K562 (cell line): Measurements from ENCODE around the gene CD300LD. TPM values are rescaled to one million over a fixed set of nuclear protein-coding genes. Genes with fewer than 3 reads are reported as not detected.

Experiments
- ATAC-seq: fragments of 200-7000 bp; cut with Tn5 transposase; 3 replicates; pipeline ENCODE4 v1.9.1; 2020; ENCODE audit warnings: moderate library complexity
- BruUV-seq: library from RNA; stranded (reverse); fragments of 400-500 nt; replicated peaks from 2 replicates; lab custom pipeline; 2021; lab: Mats Ljungman, UMichigan
- CTCF ChIA-PET: fragments of 300-600 bp; formaldehyde crosslinking; extraction: SDS; loops from one replicate; lab custom pipeline; 2021; ENCODE audit warnings: low intra/inter-chr PET ratio; lab: Yijun Ruan, JAX
- POLR2A ChIA-PET: fragments of 300-600, 350-650 bp; sonication (Branson Sonifier 250); formaldehyde crosslinking; extraction: SDS; loops from one replicate; lab custom pipeline; 2021; ENCODE audit warnings: antibody characterized with exemption, inconsistent platforms; lab: Yijun Ruan, JAX
- DNase-seq, 4 experiments: peaks; one replicate each; pipeline versions ENCODE4 v3.0.0 to v3.0.0-alpha.2; 2011 to 2018; ENCODE audit warnings: low spot score in 3 of 4, mixed read lengths in 3 of 4; ENCODE audit errors: extremely low read depth in 1 of 4
- FAIRE-seq: peaks from 2 replicates; lab custom pipeline; 2011; peaks lifted over from hg19 to GRCh38; lab: Jason Lieb, UNC
- H2AFZ ChIP-seq: 2 replicates; pipeline ENCODE4 v1.6.0; 2011; ENCODE audit warnings: low read depth, low read length, control low read depth, inconsistent platforms
- H3K27ac ChIP-seq: fragments of 200-600 bp; 3 replicates; pipeline ENCODE4 v1.8.0; 2011; ENCODE audit warnings: low read depth, mild to moderate bottlenecking, control low read depth, inconsistent platforms, low read length, moderate library complexity, mixed read lengths; ENCODE audit errors: extremely low read depth
- H3K27me3 ChIP-seq, 2 experiments: fragments of 300-600 bp in 1 of 2; 2 replicates in 1 of 2; 3 replicates in 1 of 2; pipeline versions ENCODE4 v1.6.0 to v1.8.0; 2011; ENCODE audit warnings: inconsistent platforms in 2 of 2, low read length in 2 of 2, mild to moderate bottlenecking in 1 of 2, mixed read lengths in 1 of 2, moderate library complexity in 1 of 2; ENCODE audit not compliant: control insufficient read depth in 2 of 2, insufficient read depth in 2 of 2
- H3K36me3 ChIP-seq: fragments of 300-600 bp; 3 replicates; pipeline ENCODE4 v1.8.0; 2011; ENCODE audit warnings: mild to moderate bottlenecking, low read length, inconsistent platforms; ENCODE audit not compliant: control insufficient read depth, insufficient read depth
- H3K4me1 ChIP-seq, 2 experiments: fragments of 200-600 bp in 1 of 2; replicated peaks in 1 of 2; 2 replicates in 1 of 2; 3 replicates in 1 of 2; pipeline versions ENCODE4 v1.5.1 to v1.8.0; 2011; ENCODE audit warnings: inconsistent platforms in 2 of 2, low read length in 2 of 2, mild to moderate bottlenecking in 1 of 2, mixed read lengths in 1 of 2, moderate library complexity in 1 of 2; ENCODE audit not compliant: control insufficient read depth in 2 of 2, insufficient read depth in 2 of 2
- H3K4me2 ChIP-seq: 2 replicates; pipeline ENCODE4 v1.6.1; 2011; ENCODE audit warnings: low read length, control low read depth, inconsistent platforms, mixed read lengths; ENCODE audit not compliant: insufficient read depth
- H3K4me3 ChIP-seq: fragments of 200-600 bp; sonication (generic), shearing (Covaris generic); 2 replicates; pipeline ENCODE4 v1.5.1; 2016; ENCODE audit warnings: control low read depth, inconsistent platforms
- H3K79me2 ChIP-seq: fragments of 200-600 bp; 3 replicates; pipeline ENCODE4 v1.8.0; 2011; ENCODE audit warnings: low read length, inconsistent platforms; ENCODE audit not compliant: control insufficient read depth, insufficient read depth
- H3K9ac ChIP-seq, 2 experiments: 2 replicates each; pipeline versions ENCODE4 v1.6.0 to v1.6.1; 2011; ENCODE audit warnings: low read depth in 2 of 2, low read length in 2 of 2, control low read depth in 1 of 2, inconsistent platforms in 1 of 2, mild to moderate bottlenecking in 1 of 2, mixed read lengths in 1 of 2; ENCODE audit not compliant: insufficient read depth in 1 of 2
- H3K9me1 ChIP-seq: one replicate; pipeline ENCODE4 v1.6.0; 2011; ENCODE audit warnings: inconsistent platforms, mild to moderate bottlenecking, low read length, moderate library complexity; ENCODE audit not compliant: control insufficient read depth, insufficient read depth
- H3K9me3 ChIP-seq: replicated peaks from 2 replicates; pipeline ENCODE4 v1.5.1; 2011; ENCODE audit warnings: low read depth, low read length, inconsistent platforms; ENCODE audit not compliant: control insufficient read depth, insufficient read depth
- H4K20me1 ChIP-seq: replicated peaks from 2 replicates; pipeline ENCODE4 v1.6.1; 2011; ENCODE audit warnings: low read length, inconsistent platforms, mixed read lengths; ENCODE audit not compliant: control insufficient read depth, insufficient read depth
- ARHGAP35 ChIP-seq: fragments of 450-650 bp; IDR thresholded peaks from 2 replicates; pipeline ENCODE4 v1.6.1; 2018; ENCODE audit not compliant: partially characterized antibody
- CBX5 ChIP-seq: IDR thresholded peaks from 2 replicates; pipeline ENCODE4 v1.6.1; 2014; ENCODE audit warnings: low read depth, borderline replicate concordance
- CTCFL ChIP-seq: IDR thresholded peaks from 2 replicates; pipeline ENCODE4 v1.6.1; 2011; ENCODE audit warnings: borderline replicate concordance, low read depth, mild to moderate bottlenecking, moderate library complexity, low read length; ENCODE audit not compliant: insufficient read depth, poor library complexity, severe bottlenecking
- GTF2A2 ChIP-seq: IDR thresholded peaks from 2 replicates; pipeline ENCODE4 v1.6.1; 2016; ENCODE audit warnings: mild to moderate bottlenecking, missing genetic modification characterization, missing compliant biosample characterization
- HMG20A ChIP-seq: fragments of 450-650 bp; formaldehyde crosslinking; conservative IDR thresholded peaks from 2 replicates; pipeline ENCODE4 v1.4.0; 2020; ENCODE audit warnings: mild to moderate bottlenecking, mixed read lengths
- MNT ChIP-seq, 2 experiments: fragments of 450-650 bp; conservative IDR thresholded peaks; 2 replicates each; pipeline ENCODE4 v1.6.1; 2017; ENCODE audit warnings: mild to moderate bottlenecking in 2 of 2, moderate library complexity in 2 of 2
- PTRF ChIP-seq: fragments of 450-650 bp; IDR thresholded peaks from 2 replicates; pipeline ENCODE4 v1.6.1; 2016; ENCODE audit warnings: mild to moderate bottlenecking, missing genetic modification characterization, missing compliant biosample characterization
- PURB ChIP-seq: sonication (generic); formaldehyde crosslinking; IDR thresholded peaks from 2 replicates; pipeline ENCODE4 v1.9.0; 2021; ENCODE audit warnings: low read depth, mild to moderate bottlenecking, missing genetic modification reagents
- RBM15 ChIP-seq: fragments of 200-400 bp; formaldehyde crosslinking; IDR thresholded peaks from 2 replicates; pipeline ENCODE4 v1.6.1; 2018; ENCODE audit warnings: mild to moderate bottlenecking, low read length, moderate library complexity; ENCODE audit not compliant: insufficient read depth
- SIRT6 ChIP-seq: IDR thresholded peaks from one replicate; pipeline ENCODE4 v1.6.1; 2012; ENCODE audit warnings: low read depth, mild to moderate bottlenecking, control low read depth, inconsistent platforms, low read length, moderate library complexity
- SMARCC2 ChIP-seq: fragments of 450-650 bp; IDR thresholded peaks from 2 replicates; pipeline ENCODE4 v1.6.1; 2017; ENCODE audit warnings: antibody characterized with exemption, moderate library complexity, mild to moderate bottlenecking, low read depth
- ZNF76 ChIP-seq: fragments of 250-450 bp; sonication (Bioruptor Pico); IDR thresholded peaks from 2 replicates; pipeline ENCODE4 v1.4.0; 2020; ENCODE audit warnings: mild to moderate bottlenecking, moderate library complexity, borderline replicate concordance
- ZNF778 ChIP-seq: fragments of 450-650 bp; formaldehyde crosslinking; IDR thresholded peaks from 2 replicates; pipeline ENCODE4 v1.4.0; 2020; ENCODE audit warnings: mild to moderate bottlenecking, moderate library complexity
- WGBS: fragments of 100-300 bp; shearing (Covaris generic); methylation state at CpG from one replicate; pipeline ENCODE4 v1.1.6; 2016; ENCODE audit warnings: low coverage, mixed read lengths; ENCODE audit not compliant: insufficient coverage; ENCODE audit errors: missing lambda C conversion rate; 5-methylcytosine and 5-hydroxymethylcytosine counted together
- in situ Hi-C: fragments of 300-500 bp; cut with MboI; formaldehyde crosslinking; loops from 4 replicates; pipeline ENCODE4 v1.15.0; 2018; ENCODE audit warnings: inconsistent platforms, mixed read lengths
- intact Hi-C: fragments of 100-400 bp; cut with micrococcal nuclease; formaldehyde crosslinking; loops from 2 replicates; pipeline ENCODE4 v1.14.2; 2022
- polyA plus RNA-seq, 8 experiments: library from polyadenylated mRNA; depleted of rRNA in 4 of 8; stranded (reverse) in 5 of 8; unstranded in 3 of 8; fragments of >200 nt; fragmentation: Nextera tagmentation in 2 of 8; fragmentation: Illumina TruSeq in 1 of 8; extraction: Ambion mirVana in 2 of 8; extraction: Trizol in 1 of 8; gene quantifications; 2 replicates each; pipeline versions ENCODE4 v1.2.1 to v1.2.3, GENCODE V29; 2011 to 2014; ENCODE audit warnings: inconsistent platforms in 1 of 8, missing spikeins in 1 of 8
- total RNA-seq, 7 experiments: library from RNA; depleted of rRNA in 6 of 7; stranded (reverse); fragments of >200 nt in 6 of 7; fragmentation: Illumina TruSeq in 2 of 7; extraction: Trizol in 2 of 7; gene quantifications; 2 replicates each; pipeline versions ENCODE4 v1.2.1 to v1.2.3, GENCODE V29; 2011 to 2021; ENCODE audit warnings: low replicate concordance in 1 of 7

CD300LD gene
- total and polyA plus RNA-seq, 9 of the 15 experiments (the other 6 are each of a cell fraction or from before 2014, with no cell fraction given): not detected

GRCh38 chr17:74543406-74543805, 48.7 kb downstream of the CD300LD start:
- ATAC-seq (no peak), DNase-seq (no peak)
- intact Hi-C loops: no loop called here
- in situ Hi-C loops: no loop called here
- H3K27ac ChIP-seq: no peak overlapping the region
- no peaks in the 10 kb centered on the region for H3K9me1 ChIP-seq
- H3K9ac ChIP-seq: no peak overlapping the region
- no peaks in the 10 kb centered on the region for H3K79me2 ChIP-seq
- no peak overlapping the region for H3K4me3 ChIP-seq
- no peaks in the 10 kb centered on the region; the same call in none of the 2 replicates for H4K20me1 ChIP-seq
- no TSS peak for BruUV-seq
- TF ChIP-seq ZNF778 (CRISPR knock-in tag) (no peak), ARHGAP35 (no peak), ZNF76 (CRISPR knock-in tag) (no peak), PURB (CRISPR knock-in tag) (no peak), SMARCC2 (no peak), CTCFL (no peak), MNT (conservative IDR thresholded peaks at IDR 0.05) (no peak), PTRF (tag) (no peak), RBM15 (no peak), HMG20A (CRISPR knock-in tag) (no peak), GTF2A2 (tag) (no peak), SIRT6 (no peak), CBX5 (no peak)
- TF ChIP-seq, all 486 proteins: peak for 0
- WGBS: 0% methylated on average over 13 of the region's 14 CpGs
- Histone ChIP-seq H3K36me3 (no peaks in the 10 kb centered on the region), H3K4me1 (no peaks in the 10 kb centered on the region; a peak in 1 of 5 replicates), H3K9me3 (no peaks in the 10 kb centered on the region), H3K27me3 (peaks cover 0 to 85% of the 10 kb centered on the region in 2 experiments; a peak in 2 of 5 replicates), H2AFZ (no peak overlapping the region), H3K4me2 (no peak overlapping the region)
- ChIA-PET CTCF (no interaction called here), POLR2A (no interaction called here)
- no peak for FAIRE-seq
